ENCODE results near the gene ZNF670. TPM values are rescaled to one million over a fixed set of nuclear protein-coding genes. Genes with fewer than 3 reads are reported as not detected.

Gene ZNF670
- total and polyA plus RNA-seq, 4 experiments from 2014 or later, result 1.6 to 3.3 (median 2.5) TPM

DNA sequence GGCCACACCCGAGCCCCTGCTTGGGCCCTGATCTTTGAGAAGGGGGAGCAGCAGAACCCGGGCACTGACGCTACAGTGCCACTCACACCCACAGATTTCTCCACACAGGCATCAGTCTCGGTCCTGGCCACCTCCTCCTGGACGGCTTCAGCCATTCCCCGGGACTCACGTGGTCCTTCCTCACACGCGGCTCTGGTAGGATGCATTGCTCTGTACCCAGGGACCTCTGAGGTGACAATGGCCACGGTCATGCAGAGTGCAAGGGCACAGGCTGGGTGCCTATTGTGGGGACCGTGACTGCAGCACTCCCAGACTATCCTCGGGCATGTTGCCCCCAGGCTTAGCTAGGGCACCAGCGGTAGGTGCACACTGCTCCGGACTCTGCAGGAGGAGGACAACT lies 11.8 kb upstream of the ZNF670 start:
- ChIA-PET CTCF (ENCODE audit: partially characterized antibody) (no interaction called here), POLR2A (ENCODE audit: partially characterized antibody) (no interaction called here)
- H3K9me3 ChIP-seq (ENCODE audit: control insufficient read depth in 1 of 2, low read length in 2 of 2), result no peaks in the 10 kb centered on the region
- H3K36me3 ChIP-seq (ENCODE audit: insufficient read depth, low read length), result no peaks in the 10 kb centered on the region
- peaks cover 0 to 22% (median 8%) of the 10 kb centered on the region in 8 donors for H3K9me3 Mint-ChIP-seq
- DNase-seq, result no peak
- no peaks in the 10 kb centered on the region for H3K4me1 Mint-ChIP-seq
- no peak overlapping the region for H3K27ac ChIP-seq (ENCODE audit: low read depth, low read length)
- no peak overlapping the region for H3K4me3 Mint-ChIP-seq
- H3K4me1 ChIP-seq (ENCODE audit: insufficient read depth, low read length), result no peaks in the 10 kb centered on the region
- no peaks in the 10 kb centered on the region for H3K36me3 Mint-ChIP-seq
- no peak overlapping the region for H3K27ac Mint-ChIP-seq
- H3K27me3 Mint-ChIP-seq, result no peaks in the 10 kb centered on the region
- no peak overlapping the region for H3K4me3 ChIP-seq (ENCODE audit: low read length in 2 of 2)
- H3K27me3 ChIP-seq (ENCODE audit: insufficient read depth, low read length), result no peaks in the 10 kb centered on the region
- intact Hi-C loops (cut with micrococcal nuclease), result no loop called here

DNA sequence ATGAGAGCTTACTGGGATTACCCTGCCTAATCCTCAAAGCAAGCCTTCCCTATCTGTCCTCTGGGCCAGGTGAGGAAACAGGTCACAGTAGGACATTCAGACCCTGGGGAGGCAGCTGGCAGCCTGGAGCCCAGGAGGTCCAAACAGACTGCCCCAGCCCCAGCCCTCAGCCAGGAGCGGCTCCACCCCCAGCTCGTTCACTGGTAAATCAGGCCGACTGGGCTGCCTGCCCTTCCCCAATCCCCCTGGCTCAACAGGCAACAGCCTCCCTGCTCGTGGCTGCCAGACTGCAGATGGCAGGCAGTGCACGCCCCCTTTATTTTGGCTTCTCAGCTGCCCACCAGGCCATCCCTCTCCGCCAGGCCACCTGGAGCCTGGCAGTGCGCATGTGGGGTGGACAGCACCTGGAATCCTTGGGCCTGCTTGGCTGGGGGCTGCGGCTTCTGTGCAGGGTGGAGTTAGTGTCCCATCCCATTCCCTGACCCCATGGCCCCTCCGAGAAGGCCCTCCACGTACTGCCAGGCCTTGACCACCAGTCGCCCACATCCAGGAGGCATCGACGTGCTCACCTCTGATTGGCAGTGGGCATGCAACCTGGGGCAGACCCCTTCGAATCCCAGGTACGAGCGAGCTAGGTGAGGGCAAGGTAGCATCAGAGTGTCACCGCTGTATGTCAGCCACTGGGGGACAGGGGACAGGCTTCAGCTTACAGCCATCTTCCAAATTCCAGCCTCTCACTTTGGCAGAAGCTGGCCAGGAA lies 11.2 kb upstream of the ZNF670 start:
- Histone ChIP-seq H3K9me3 (ENCODE audit: control insufficient read depth in 1 of 2, low read length in 2 of 2) (no peaks in the 10 kb centered on the region), H3K27ac (ENCODE audit: low read depth, low read length) (no peak overlapping the region), H3K36me3 (ENCODE audit: insufficient read depth, low read length) (no peaks in the 10 kb centered on the region), H3K4me1 (ENCODE audit: insufficient read depth, low read length) (no peaks in the 10 kb centered on the region), H3K4me3 (ENCODE audit: low read length in 2 of 2) (no peak overlapping the region), H3K27me3 (ENCODE audit: insufficient read depth, low read length) (no peaks in the 10 kb centered on the region)
- ChIA-PET CTCF (ENCODE audit: partially characterized antibody) (no interaction called here), POLR2A (ENCODE audit: partially characterized antibody) (no interaction called here)
- Mint-ChIP-seq H3K9me3 (peaks cover 0 to 18% (median 8%) of the 10 kb centered on the region in 8 donors), H3K36me3 (no peaks in the 10 kb centered on the region), H3K4me1 (no peaks in the 10 kb centered on the region), H3K27me3 (no peaks in the 10 kb centered on the region), H3K27ac (no peak overlapping the region), H3K4me3 (no peak overlapping the region)
- intact Hi-C loops (cut with micrococcal nuclease), result no loop called here
- no peak for DNase-seq

DNA sequence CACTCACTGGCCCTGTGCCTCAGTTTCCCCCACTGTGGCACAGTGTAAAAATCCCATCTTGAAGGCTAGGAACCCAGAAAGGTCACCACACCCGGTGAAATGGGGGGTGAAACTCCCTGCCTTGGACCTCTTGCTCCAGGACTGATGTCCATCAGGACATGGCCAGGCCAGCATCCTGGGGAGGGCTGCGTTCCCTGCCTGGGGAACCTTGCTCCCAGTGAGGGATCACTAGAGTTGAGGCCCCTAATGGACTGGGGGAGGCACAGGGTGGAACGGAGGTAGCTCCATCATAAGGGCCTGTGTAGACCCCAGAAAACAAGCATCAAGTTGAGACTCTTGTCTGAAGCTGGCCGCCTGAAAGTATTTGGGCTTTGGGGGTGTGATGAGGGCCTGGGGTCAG lies 10.4 kb upstream of the ZNF670 start:
- Histone ChIP-seq H3K9me3 (ENCODE audit: control insufficient read depth in 1 of 2, low read length in 2 of 2) (no peaks in the 10 kb centered on the region), H3K4me3 (ENCODE audit: low read length in 2 of 2) (no peak overlapping the region), H3K4me1 (ENCODE audit: insufficient read depth, low read length) (no peaks in the 10 kb centered on the region), H3K36me3 (ENCODE audit: insufficient read depth, low read length) (no peaks in the 10 kb centered on the region), H3K27me3 (ENCODE audit: insufficient read depth, low read length) (no peaks in the 10 kb centered on the region), H3K27ac (ENCODE audit: low read depth, low read length) (no peak overlapping the region)
- H3K9me3 Mint-ChIP-seq, result peaks cover 0 to 10% (median 4%) of the 10 kb centered on the region in 8 donors
- no peak overlapping the region for H3K27ac Mint-ChIP-seq
- no peaks in the 10 kb centered on the region for H3K36me3 Mint-ChIP-seq
- DNase-seq, result no peak
- no peak overlapping the region for H3K4me3 Mint-ChIP-seq
- intact Hi-C loops (cut with micrococcal nuclease), result no loop called here
- H3K27me3 Mint-ChIP-seq, result no peaks in the 10 kb centered on the region
- ChIA-PET POLR2A (ENCODE audit: partially characterized antibody) (no interaction called here), CTCF (ENCODE audit: partially characterized antibody) (no interaction called here)
- no peaks in the 10 kb centered on the region for H3K4me1 Mint-ChIP-seq

DNA sequence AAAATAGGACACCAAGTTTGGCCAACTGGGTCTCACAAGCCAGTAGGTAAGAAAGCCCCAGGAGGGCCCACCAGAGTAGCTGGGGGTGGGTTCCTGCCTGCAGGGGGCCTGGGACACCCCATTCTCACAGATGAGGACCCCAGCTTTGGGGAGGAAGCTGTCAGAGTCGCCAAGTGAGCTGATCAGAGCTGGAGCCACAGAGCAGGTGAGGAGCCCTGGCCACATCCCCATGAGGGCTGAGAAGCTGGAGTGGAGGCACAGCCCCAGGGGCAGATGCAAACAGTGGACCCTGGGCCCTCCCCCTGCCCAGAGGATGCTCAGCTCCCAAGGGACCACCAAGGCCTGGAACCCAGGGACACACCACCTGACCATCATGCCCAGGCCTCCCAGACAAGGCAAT lies 8.6 kb upstream of the ZNF670 start:
- intact Hi-C loops (cut with micrococcal nuclease), result no loop called here
- H3K36me3 Mint-ChIP-seq, result no peaks in the 10 kb centered on the region
- Histone ChIP-seq H3K9me3 (ENCODE audit: control insufficient read depth in 1 of 2, low read length in 2 of 2) (no peaks in the 10 kb centered on the region), H3K4me3 (ENCODE audit: low read length in 2 of 2) (no peak overlapping the region), H3K27ac (ENCODE audit: low read depth, low read length) (no peak overlapping the region), H3K27me3 (ENCODE audit: insufficient read depth, low read length) (no peaks in the 10 kb centered on the region), H3K4me1 (ENCODE audit: insufficient read depth, low read length) (no peaks in the 10 kb centered on the region), H3K36me3 (ENCODE audit: insufficient read depth, low read length) (no peaks in the 10 kb centered on the region)
- no peak overlapping the region for H3K27ac Mint-ChIP-seq
- H3K4me1 Mint-ChIP-seq, result no peaks in the 10 kb centered on the region
- CTCF ChIA-PET (ENCODE audit: partially characterized antibody), result no interaction called here
- H3K27me3 Mint-ChIP-seq, result peaks cover 1 to 2% of the 10 kb centered on the region in 2 donors
- no peak for DNase-seq
- no peak overlapping the region for H3K4me3 Mint-ChIP-seq
- H3K9me3 Mint-ChIP-seq, result peaks cover 0 to 5% (median 0%) of the 10 kb centered on the region in 8 donors
- POLR2A ChIA-PET (ENCODE audit: partially characterized antibody), result no interaction called here

DNA sequence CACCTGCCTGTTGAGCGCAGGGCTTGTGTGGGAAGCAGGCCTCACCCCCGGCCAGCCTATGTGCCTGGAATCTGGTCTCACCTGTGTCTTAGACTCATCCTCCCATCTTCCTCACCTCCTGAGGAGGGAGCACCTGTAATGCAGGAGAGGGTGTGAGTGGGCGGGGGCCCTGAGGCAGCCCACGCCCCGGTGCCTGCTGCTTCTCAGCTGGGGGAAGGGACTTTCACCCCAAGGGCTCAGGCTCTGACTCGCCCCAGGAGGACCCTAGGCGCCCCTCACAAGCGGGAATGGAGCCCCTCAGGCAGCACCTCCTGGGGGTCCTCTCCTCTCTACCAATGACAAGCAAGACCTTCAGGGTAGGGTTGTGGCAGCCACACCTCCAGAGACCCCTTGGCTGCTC lies 6.7 kb upstream of the ZNF670 start:
- Histone ChIP-seq H3K36me3 (ENCODE audit: insufficient read depth, low read length) (no peaks in the 10 kb centered on the region), H3K9me3 (ENCODE audit: control insufficient read depth in 1 of 2, low read length in 2 of 2) (no peaks in the 10 kb centered on the region), H3K27me3 (ENCODE audit: insufficient read depth, low read length) (no peaks in the 10 kb centered on the region), H3K4me3 (ENCODE audit: low read length in 2 of 2) (no peak overlapping the region), H3K27ac (ENCODE audit: low read depth, low read length) (no peak overlapping the region), H3K4me1 (ENCODE audit: insufficient read depth, low read length) (no peaks in the 10 kb centered on the region)
- ChIA-PET CTCF (ENCODE audit: partially characterized antibody) (no interaction called here), POLR2A (ENCODE audit: partially characterized antibody) (no interaction called here)
- no peak for DNase-seq
- H3K4me3 Mint-ChIP-seq, result no peak overlapping the region
- H3K36me3 Mint-ChIP-seq, result no peaks in the 10 kb centered on the region
- peaks cover 0 to 2% (median 0%) of the 10 kb centered on the region in 8 donors for H3K9me3 Mint-ChIP-seq
- no peak overlapping the region for H3K27ac Mint-ChIP-seq
- peaks cover 3 to 4% of the 10 kb centered on the region in 2 donors for H3K27me3 Mint-ChIP-seq
- intact Hi-C loops (cut with micrococcal nuclease), result no loop called here
- H3K4me1 Mint-ChIP-seq, result no peaks in the 10 kb centered on the region

DNA sequence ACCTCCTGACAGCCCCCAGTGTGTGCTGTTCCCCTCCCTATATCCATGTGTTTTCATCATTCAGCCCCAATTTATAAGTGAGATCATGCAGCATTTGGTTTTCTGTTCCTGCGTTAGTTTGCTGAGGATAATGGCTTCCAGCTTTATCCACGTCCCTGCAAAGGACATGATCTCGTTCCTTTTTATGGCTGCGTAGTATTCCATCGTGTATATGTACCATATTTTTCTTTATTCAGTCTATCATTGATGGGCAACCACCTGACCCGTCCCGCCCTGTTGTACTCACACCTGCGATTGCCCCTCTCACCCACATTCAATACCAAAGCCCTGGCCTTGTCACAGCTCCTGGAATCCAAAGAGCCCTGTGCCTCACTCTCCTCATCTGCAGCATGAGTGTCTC lies 6.2 kb upstream of the ZNF670 start:
- no peaks in the 10 kb centered on the region for H3K9me3 ChIP-seq (ENCODE audit: control insufficient read depth in 1 of 2, low read length in 2 of 2)
- H3K9me3 Mint-ChIP-seq, result peaks cover 0 to 2% (median 0%) of the 10 kb centered on the region in 8 donors
- H3K36me3 ChIP-seq (ENCODE audit: insufficient read depth, low read length), result no peaks in the 10 kb centered on the region
- H3K4me3 ChIP-seq (ENCODE audit: low read length in 2 of 2), result no peak overlapping the region
- ChIA-PET POLR2A (ENCODE audit: partially characterized antibody) (no interaction called here), CTCF (ENCODE audit: partially characterized antibody) (no interaction called here)
- peaks cover 3 to 4% of the 10 kb centered on the region in 2 donors for H3K27me3 Mint-ChIP-seq
- H3K36me3 Mint-ChIP-seq, result no peaks in the 10 kb centered on the region
- peaks cover 0 to 2% (median under 1%) of the 10 kb centered on the region in 4 donors for H3K4me1 Mint-ChIP-seq
- H3K27ac ChIP-seq (ENCODE audit: low read depth, low read length), result no peak overlapping the region
- H3K27me3 ChIP-seq (ENCODE audit: insufficient read depth, low read length), result no peaks in the 10 kb centered on the region
- no peak for DNase-seq
- no peaks in the 10 kb centered on the region for H3K4me1 ChIP-seq (ENCODE audit: insufficient read depth, low read length)
- intact Hi-C loops (cut with micrococcal nuclease), result no loop called here
- no peak overlapping the region for H3K4me3 Mint-ChIP-seq
- H3K27ac Mint-ChIP-seq, result no peak overlapping the region

DNA sequence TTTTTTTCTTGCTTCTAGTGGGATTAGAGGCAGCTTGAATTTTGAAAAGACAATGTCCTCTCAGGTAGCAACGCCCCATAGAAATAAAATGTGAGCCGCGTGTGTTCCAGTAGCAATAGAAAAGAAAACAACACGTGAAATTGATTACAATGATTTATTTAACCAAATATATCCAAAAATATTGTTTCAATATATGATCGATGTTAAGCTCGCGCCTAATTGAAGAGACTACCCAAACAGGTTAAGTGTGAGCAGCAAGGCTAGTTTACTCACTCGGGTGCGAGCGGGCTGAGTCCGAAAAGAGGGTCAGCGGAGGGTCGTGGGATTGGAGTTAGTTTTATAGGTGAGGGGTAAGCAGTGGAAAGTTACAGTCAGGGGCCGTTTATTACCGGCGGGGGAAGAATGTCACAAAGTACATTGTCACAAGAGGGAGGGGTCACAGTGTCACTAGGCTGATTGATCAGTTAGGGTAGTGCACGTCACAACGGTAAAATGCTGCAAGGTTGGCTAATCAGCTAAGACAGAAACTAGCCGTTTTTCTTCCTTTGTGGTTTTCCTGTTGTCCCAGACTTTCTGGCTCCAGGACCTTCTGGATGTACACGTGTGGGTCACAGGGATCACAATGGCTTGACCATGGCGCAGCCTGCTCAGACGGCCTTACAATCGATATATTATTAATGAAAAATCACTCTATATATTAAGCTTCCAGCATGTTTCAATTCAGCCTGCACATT lies 697 bp upstream of the ZNF670 start:
- Mint-ChIP-seq H3K27me3 (peaks cover 3 to 4% of the 10 kb centered on the region in 2 donors), H3K4me1 (peaks cover 16 to 35% (median 22%) of the 10 kb centered on the region in 4 donors), H3K4me3 (peak overlapping the region; percentile 89 to 94 (median 92)), H3K9me3 (peaks cover 0 to 8% (median under 1%) of the 10 kb centered on the region in 8 donors), H3K27ac (peak overlapping the region; percentile 11 to 89 (median 74)), H3K36me3 (peaks cover 2 to 8% of the 10 kb centered on the region in 2 donors)
- CTCF ChIA-PET (ENCODE audit: partially characterized antibody), result interaction anchor here (1.1 to 1.3 kb wide), 2 partner anchors 311 kb away, joined by 3 to 6 read pairs; no protein-coding TSS in a partner anchor
- DNase-seq, result peak in 3 of 5 donors; percentile 4 to 49 (median 8)
- POLR2A ChIA-PET (ENCODE audit: partially characterized antibody), result interaction anchor here (0.9 to 2.9 kb wide), 4 partner anchors 25 to 148 kb away, joined by 4 to 18 read pairs (median 7); partner anchors contain the start of genes AHCTF1 and ZNF669
- Histone ChIP-seq H3K27me3 (ENCODE audit: insufficient read depth, low read length) (no peaks in the 10 kb centered on the region), H3K36me3 (ENCODE audit: insufficient read depth, low read length) (no peaks in the 10 kb centered on the region), H3K4me1 (ENCODE audit: insufficient read depth, low read length) (peaks cover 16% of the 10 kb centered on the region), H3K27ac (ENCODE audit: low read depth, low read length) (peak overlapping the region; percentile 64), H3K9me3 (ENCODE audit: control insufficient read depth in 1 of 2, low read length in 2 of 2) (no peaks in the 10 kb centered on the region), H3K4me3 (ENCODE audit: low read length in 2 of 2) (peak overlapping the region; percentile 67 to 73)
- intact Hi-C loops (cut with micrococcal nuclease), result loop anchor here (2.0 to 10.0 kb wide), 2 partner anchors 175 to 253 kb away; no protein-coding TSS in a partner anchor
